AG04450 (cell line): ENCODE data around the gene EIF4E3. TPM values are rescaled to one million over a fixed set of nuclear protein-coding genes. Genes with fewer than 3 reads are reported as not detected.

Source experiments
- CTCF ChIA-PET: fragments of 300-600, 350-600 bp; formaldehyde crosslinking; extraction: SDS; loops from one replicate; lab custom pipeline; 2022; ENCODE audit warnings: antibody characterized with exemption, inconsistent platforms; lab: Charles Lee
- POLR2A ChIA-PET: fragments of 350-600 bp; formaldehyde crosslinking; extraction: SDS; loops from one replicate; lab custom pipeline; 2021; ENCODE audit warnings: antibody characterized with exemption, inconsistent platforms; lab: Yijun Ruan, JAX
- DNase-seq: peaks from one replicate; pipeline ENCODE4 v3.0.0-alpha.2; 2011; ENCODE audit warnings: low read depth, low spot score
- H3K27ac ChIP-seq: one replicate; pipeline ENCODE4 v1.5.1; 2012; ENCODE audit warnings: low read depth, low read length, control low read depth
- H3K27me3 ChIP-seq: one replicate; pipeline ENCODE4 v1.6.0; 2012; ENCODE audit warnings: low read length; ENCODE audit not compliant: control insufficient read depth, insufficient read depth
- H3K4me3 ChIP-seq: 2 replicates; pipeline ENCODE4 v1.5.1; 2011; ENCODE audit warnings: mild to moderate bottlenecking, low read depth, low read length, control low read depth
- H3K9me3 ChIP-seq: 2 replicates; pipeline ENCODE4 v1.5.1; 2012; ENCODE audit warnings: low read length; ENCODE audit not compliant: control insufficient read depth, insufficient read depth
- polyA plus RNA-seq: library from polyadenylated mRNA; depleted of rRNA; stranded (reverse); fragments of >200 nt; gene quantifications from 2 replicates; pipeline ENCODE4 v1.2.3, GENCODE V29; 2011
- TF ChIP-seq, protein P1 (sequence below): IDR thresholded peaks from 2 replicates; pipeline ENCODE4 v1.5.1; 2011; ENCODE audit warnings: low read depth, low read length, control low read depth, inconsistent platforms

Gene EIF4E3
- polyA plus RNA-seq, 1 experiment: 2.3 TPM

GRCh38 chr3:71718072-71718471 is 7.1 kb downstream of the EIF4E3 start:
- ChIA-PET CTCF (interaction anchor here (0.6 to 5.5 kb wide), 2 partner anchors 12 to 1105 kb away, joined by 5 to 29 read pairs; no protein-coding TSS in a partner anchor), POLR2A (no interaction called here)
- Histone ChIP-seq H3K9me3 (no peaks in the 10 kb centered on the region), H3K27me3 (peaks cover 36% of the 10 kb centered on the region), H3K27ac (no peak overlapping the region), H3K4me3 (no peak overlapping the region)
- no peak for DNase-seq
- TF ChIP-seq, protein P1, sequence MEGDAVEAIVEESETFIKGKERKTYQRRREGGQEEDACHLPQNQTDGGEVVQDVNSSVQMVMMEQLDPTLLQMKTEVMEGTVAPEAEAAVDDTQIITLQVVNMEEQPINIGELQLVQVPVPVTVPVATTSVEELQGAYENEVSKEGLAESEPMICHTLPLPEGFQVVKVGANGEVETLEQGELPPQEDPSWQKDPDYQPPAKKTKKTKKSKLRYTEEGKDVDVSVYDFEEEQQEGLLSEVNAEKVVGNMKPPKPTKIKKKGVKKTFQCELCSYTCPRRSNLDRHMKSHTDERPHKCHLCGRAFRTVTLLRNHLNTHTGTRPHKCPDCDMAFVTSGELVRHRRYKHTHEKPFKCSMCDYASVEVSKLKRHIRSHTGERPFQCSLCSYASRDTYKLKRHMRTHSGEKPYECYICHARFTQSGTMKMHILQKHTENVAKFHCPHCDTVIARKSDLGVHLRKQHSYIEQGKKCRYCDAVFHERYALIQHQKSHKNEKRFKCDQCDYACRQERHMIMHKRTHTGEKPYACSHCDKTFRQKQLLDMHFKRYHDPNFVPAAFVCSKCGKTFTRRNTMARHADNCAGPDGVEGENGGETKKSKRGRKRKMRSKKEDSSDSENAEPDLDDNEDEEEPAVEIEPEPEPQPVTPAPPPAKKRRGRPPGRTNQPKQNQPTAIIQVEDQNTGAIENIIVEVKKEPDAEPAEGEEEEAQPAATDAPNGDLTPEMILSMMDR: no peak

DNA sequence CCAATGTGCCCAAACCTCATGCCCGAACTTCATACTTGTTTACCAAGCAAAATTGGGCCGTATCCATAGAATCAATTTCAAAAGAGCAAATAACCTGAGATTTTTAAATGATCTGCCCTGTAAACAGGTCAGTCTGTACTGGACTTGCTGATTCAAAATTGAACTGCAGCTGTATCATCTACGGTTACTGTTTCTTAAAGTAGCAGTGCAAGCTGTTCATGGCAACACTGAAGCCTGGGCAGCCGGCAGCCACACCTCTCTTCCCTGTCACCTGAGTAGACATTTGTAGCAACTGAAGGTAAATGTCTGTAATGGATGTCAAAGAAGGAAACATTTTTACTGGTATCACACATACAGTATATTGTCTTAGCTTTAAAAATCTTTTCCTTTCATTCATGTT is 10.6 kb downstream of the EIF4E3 start:
- CTCF ChIA-PET: interaction anchor here (1.5 to 2.1 kb wide), 3 partner anchors 15 to 1107 kb away, joined by 3 to 9 read pairs (median 4); no protein-coding TSS in a partner anchor
- no peak overlapping the region for H3K4me3 ChIP-seq
- H3K9me3 ChIP-seq: no peaks in the 10 kb centered on the region
- peaks cover 19% of the 10 kb centered on the region for H3K27me3 ChIP-seq
- POLR2A ChIA-PET: no interaction called here
- DNase-seq: no peak
- H3K27ac ChIP-seq: no peak overlapping the region
- TF ChIP-seq, protein P1: no peak

GRCh38 chr3:71713041-71713440 is 12.2 kb downstream of the EIF4E3 start:
- no peak for DNase-seq
- TF ChIP-seq, protein P1: no peak
- Histone ChIP-seq H3K27ac (no peak overlapping the region), H3K27me3 (peaks cover 13% of the 10 kb centered on the region), H3K9me3 (no peaks in the 10 kb centered on the region), H3K4me3 (no peak overlapping the region)
- POLR2A ChIA-PET: no interaction called here
- CTCF ChIA-PET: interaction anchor here (0.6 to 2.1 kb wide), 6 partner anchors 11 to 1109 kb away, joined by 3 to 9 read pairs (median 4); no protein-coding TSS in a partner anchor

- ChIA-PET CTCF (interaction anchor here (0.6 to 2.2 kb wide), 20 partner anchors 9 to 1792 kb away, joined by 3 to 32 read pairs (median 6); partner anchors contain the start of gene EIF4E3), POLR2A (interaction anchor here (0.6 kb wide), 1 partner anchor 854 kb away, joined by 5 read pairs; no protein-coding TSS in a partner anchor)
- Histone ChIP-seq H3K27ac (no peak overlapping the region), H3K4me3 (no peak overlapping the region), H3K9me3 (no peaks in the 10 kb centered on the region), H3K27me3 (peaks cover 13% of the 10 kb centered on the region)
- TF ChIP-seq, protein P1: peak; percentile 65
- no peak for DNase-seq
Measured at GRCh38 chr3:71710906-71711494, 14.2 kb downstream of the EIF4E3 start.

DNA sequence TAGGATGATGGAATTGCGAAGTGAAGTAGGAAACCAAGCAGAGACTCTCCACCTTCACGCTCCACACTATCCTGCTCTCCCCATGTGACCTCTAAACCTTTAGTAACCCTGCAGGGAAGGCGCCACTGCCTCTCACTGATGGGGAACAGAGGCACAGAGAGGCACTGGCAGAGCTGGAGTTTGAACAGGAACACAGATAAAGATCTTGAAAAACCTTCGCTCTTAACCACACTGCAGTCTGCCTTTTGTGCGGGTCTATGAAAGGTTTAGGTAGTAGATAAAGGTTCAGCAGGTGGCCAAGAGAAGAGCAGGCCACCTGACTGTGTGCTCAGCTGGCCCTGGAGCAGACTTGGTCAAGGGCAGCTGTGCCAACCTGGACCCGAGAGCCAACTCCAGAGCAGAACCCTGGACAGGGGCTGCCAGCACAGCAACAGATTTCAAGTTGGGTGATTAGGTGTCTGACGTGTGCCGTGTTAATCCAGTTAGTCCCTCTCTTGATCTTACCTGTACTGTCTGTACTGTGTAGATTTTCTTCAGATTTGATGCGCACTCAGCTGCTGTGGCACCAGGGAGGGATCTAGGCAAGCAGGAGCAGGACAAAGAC is 15.2 kb downstream of the EIF4E3 start:
- DNase-seq: no peak
- no peak overlapping the region for H3K4me3 ChIP-seq
- no peaks in the 10 kb centered on the region for H3K9me3 ChIP-seq
- ChIA-PET CTCF (interaction anchor here (0.7 to 2.2 kb wide), 4 partner anchors 10 to 1112 kb away, joined by 3 to 32 read pairs (median 6); no protein-coding TSS in a partner anchor), POLR2A (no interaction called here)
- TF ChIP-seq, protein P1: no peak
- peaks cover 8% of the 10 kb centered on the region for H3K27me3 ChIP-seq
- no peak overlapping the region for H3K27ac ChIP-seq
